HG03103 (cell line): ENCODE measurements around the gene GALR3.

Source experiments
- ATAC-seq: cut with Tn5 transposase; IDR thresholded peaks from one replicate; pipeline ENCODE4 v1.9.1; 2021; ENCODE audit warnings: low read depth; ENCODE audit not compliant: unreplicated experiment

Gene GALR3

GRCh38 chr22:37818409-37819104 is 4.6 kb upstream of the GALR3 start:
- ATAC-seq, result no peak

- no peak for ATAC-seq
Observed at GRCh38 chr22:37819105-37819433, 4.1 kb upstream of the GALR3 start.

GRCh38 chr22:37820350-37820749 is 2.8 kb upstream of the GALR3 start:
- ATAC-seq, result no peak

- no peak for ATAC-seq
Observed at GRCh38 chr22:37822079-37822833, 926 bp upstream of the GALR3 start.

- no peak for ATAC-seq
Observed at GRCh38 chr22:37824674-37825641, 1.8 kb downstream of the GALR3 start.

GRCh38 chr22:37827056-37827455 is 3.9 kb downstream of the GALR3 start:
- no peak for ATAC-seq

GRCh38 chr22:37830093-37830842 is 7.1 kb downstream of the GALR3 start:
- ATAC-seq, result no peak

- no peak for ATAC-seq
Observed at GRCh38 chr22:37831472-37831871, 8.3 kb downstream of the GALR3 start.

- no peak for ATAC-seq
Observed at GRCh38 chr22:37832022-37832857, 9.1 kb downstream of the GALR3 start.

GRCh38 chr22:37842015-37842793 is 19.0 kb downstream of the GALR3 start:
- no peak for ATAC-seq

GRCh38 chr22:37843741-37844089 is 20.5 kb downstream of the GALR3 start:
- ATAC-seq, result peak; percentile 34

- ATAC-seq, result no peak
Observed at GRCh38 chr22:37844904-37845329, 21.7 kb downstream of the GALR3 start.

GRCh38 chr22:37846433-37846832 is 23.3 kb downstream of the GALR3 start:
- no peak for ATAC-seq

GRCh38 chr22:37848587-37849088 is 25.5 kb downstream of the GALR3 start:
- no peak for ATAC-seq

- ATAC-seq, result no peak
Observed at GRCh38 chr22:37849089-37849751, 26.0 kb downstream of the GALR3 start, which contains the start of gene EIF3L. EIF3L (plus strand) TSS chr22:37849419; CDS start chr22:37849450, 31 bp downstream.

GRCh38 chr22:37850801-37851200 is 27.6 kb downstream of the GALR3 start:
- ATAC-seq, result no peak

- no peak for ATAC-seq
Observed at GRCh38 chr22:37852418-37852817, 29.2 kb downstream of the GALR3 start.

GRCh38 chr22:37854946-37855345 is 31.8 kb downstream of the GALR3 start:
- ATAC-seq, result no peak
